Measurements from ENCODE around the gene FSCN2.

The FSCN2 gene

GRCh38 chr17:81542431-81543338 lies 14.5 kb downstream of the FSCN2 start:
- DNase-seq, result no peak
- Histone ChIP-seq H3K9me3 (no peaks in the 10 kb centered on the region), H3K27me3 (peaks cover 0 to under 1% of the 10 kb centered on the region in 2 donors), H3K4me3 (no peak overlapping the region), H3K27ac (no peak overlapping the region), H3K4me1 (peaks cover 0 to under 1% (median 0%) of the 10 kb centered on the region in 4 donors), H3K36me3 (peaks cover 50 to 96% (median 90%) of the 10 kb centered on the region in 3 donors)
- no peak for TF ChIP-seq CTCF (IDR thresholded peaks at IDR 0.05)
- intact Hi-C loops (cut with DNase I; ENCODE audit: low total_unique reads), result no loop called here

GRCh38 chr17:81543339-81543675 lies 15.1 kb downstream of the FSCN2 start:
- Histone ChIP-seq H3K27ac (no peak overlapping the region), H3K9me3 (no peaks in the 10 kb centered on the region), H3K36me3 (peaks cover 56 to 96% (median 95%) of the 10 kb centered on the region in 3 donors), H3K4me1 (no peaks in the 10 kb centered on the region), H3K27me3 (no peaks in the 10 kb centered on the region), H3K4me3 (no peak overlapping the region)
- intact Hi-C loops (cut with DNase I; ENCODE audit: low total_unique reads), result no loop called here
- no peak for TF ChIP-seq CTCF (IDR thresholded peaks at IDR 0.05)
- no peak for DNase-seq

GRCh38 chr17:81543756-81544155 lies 15.6 kb downstream of the FSCN2 start:
- no peak overlapping the region for H3K27ac ChIP-seq
- no peak overlapping the region for H3K4me3 ChIP-seq
- intact Hi-C loops (cut with DNase I; ENCODE audit: low total_unique reads), result no loop called here
- no peak for TF ChIP-seq CTCF (IDR thresholded peaks at IDR 0.05)
- no peaks in the 10 kb centered on the region for H3K9me3 ChIP-seq
- H3K36me3 ChIP-seq, result peaks cover 57 to 95% (median 95%) of the 10 kb centered on the region in 3 donors
- H3K4me1 ChIP-seq, result no peaks in the 10 kb centered on the region
- H3K27me3 ChIP-seq, result no peaks in the 10 kb centered on the region
- no peak for DNase-seq

- H3K4me3 ChIP-seq, result no peak overlapping the region
- H3K9me3 ChIP-seq, result no peaks in the 10 kb centered on the region
- intact Hi-C loops (cut with DNase I; ENCODE audit: low total_unique reads), result no loop called here
- no peaks in the 10 kb centered on the region for H3K4me1 ChIP-seq
- no peak for DNase-seq
- H3K36me3 ChIP-seq, result peaks cover 61 to 94% (median 90%) of the 10 kb centered on the region in 3 donors
- H3K27ac ChIP-seq, result no peak overlapping the region
- no peaks in the 10 kb centered on the region for H3K27me3 ChIP-seq
- no peak for TF ChIP-seq CTCF (IDR thresholded peaks at IDR 0.05)
Observed at GRCh38 chr17:81544281-81544974, 16.3 kb downstream of the FSCN2 start.

- Histone ChIP-seq H3K27ac (no peak overlapping the region), H3K4me1 (peaks cover 0 to 6% (median 3%) of the 10 kb centered on the region in 4 donors), H3K9me3 (no peaks in the 10 kb centered on the region), H3K4me3 (no peak overlapping the region), H3K27me3 (no peaks in the 10 kb centered on the region), H3K36me3 (peaks cover 58 to 94% (median 89%) of the 10 kb centered on the region in 3 donors)
- no peak for TF ChIP-seq CTCF (IDR thresholded peaks at IDR 0.05)
- DNase-seq, result no peak
- intact Hi-C loops (cut with DNase I; ENCODE audit: low total_unique reads), result no loop called here
Observed at GRCh38 chr17:81545160-81545949, 17.2 kb downstream of the FSCN2 start.
